ENCODE measurements around the gene RAB13. TPM values are rescaled to one million over a fixed set of nuclear protein-coding genes. Genes with fewer than 3 reads are reported as not detected.

RAB13 gene
- total RNA-seq, 1 donor from 2014 or later, result 60.5 TPM

GRCh38 chr1:153932156-153933131 lies 53.7 kb downstream of the RAB13 start:
- ATAC-seq, result no peak

Other genes with a start within 250 kb of the RAB13 start
- 16.1 TPM for gene SLC27A3, start 210.9 kb downstream of the RAB13 start, total RNA-seq
- gene GATAD2B, start 63.4 kb downstream of the RAB13 start, total RNA-seq, result 17.9 TPM
- 12.1 TPM for gene DENND4B, start 39.6 kb downstream of the RAB13 start, total RNA-seq
- gene CRTC2, start 27.7 kb downstream of the RAB13 start, total RNA-seq, result 13.3 TPM
- 42.3 TPM for gene SLC39A1, start 22.8 kb downstream of the RAB13 start, total RNA-seq
- gene CREB3L4, start 18.4 kb downstream of the RAB13 start, total RNA-seq, result 7.6 TPM
- 73.2 TPM for gene JTB, start 8.7 kb downstream of the RAB13 start, total RNA-seq
- gene RPS27, start 4.4 kb upstream of the RAB13 start, total RNA-seq, result 1,798 TPM
- gene NUP210L, start 168.7 kb upstream of the RAB13 start, total RNA-seq, result 0.04 TPM
- 213 TPM for gene TPM3, start 205.8 kb upstream of the RAB13 start, total RNA-seq
- gene CFAP141, start 220.0 kb upstream of the RAB13 start, total RNA-seq, result not detected
- gene UBAP2L, start 234.6 kb upstream of the RAB13 start, total RNA-seq, result 80.9 TPM

All from esophagus mucosa (tissue), 1 donor.